ENCODE data around the gene GSTA3.
"Not testable (repeated sequence)": the region's sequence is repeated elsewhere in the genome, so short reads cannot be mapped to it uniquely, and the experiment has no call there.

Gene GSTA3

GRCh38 chr6:52877168-52877567 lies 32.3 kb downstream of the GSTA3 start:
- H3K4me3 ChIP-seq (ENCODE audit: low read depth, low read length): no peak overlapping the region
- DNase-seq (ENCODE audit: low read depth): no peak
- TF ChIP-seq, protein P1, sequence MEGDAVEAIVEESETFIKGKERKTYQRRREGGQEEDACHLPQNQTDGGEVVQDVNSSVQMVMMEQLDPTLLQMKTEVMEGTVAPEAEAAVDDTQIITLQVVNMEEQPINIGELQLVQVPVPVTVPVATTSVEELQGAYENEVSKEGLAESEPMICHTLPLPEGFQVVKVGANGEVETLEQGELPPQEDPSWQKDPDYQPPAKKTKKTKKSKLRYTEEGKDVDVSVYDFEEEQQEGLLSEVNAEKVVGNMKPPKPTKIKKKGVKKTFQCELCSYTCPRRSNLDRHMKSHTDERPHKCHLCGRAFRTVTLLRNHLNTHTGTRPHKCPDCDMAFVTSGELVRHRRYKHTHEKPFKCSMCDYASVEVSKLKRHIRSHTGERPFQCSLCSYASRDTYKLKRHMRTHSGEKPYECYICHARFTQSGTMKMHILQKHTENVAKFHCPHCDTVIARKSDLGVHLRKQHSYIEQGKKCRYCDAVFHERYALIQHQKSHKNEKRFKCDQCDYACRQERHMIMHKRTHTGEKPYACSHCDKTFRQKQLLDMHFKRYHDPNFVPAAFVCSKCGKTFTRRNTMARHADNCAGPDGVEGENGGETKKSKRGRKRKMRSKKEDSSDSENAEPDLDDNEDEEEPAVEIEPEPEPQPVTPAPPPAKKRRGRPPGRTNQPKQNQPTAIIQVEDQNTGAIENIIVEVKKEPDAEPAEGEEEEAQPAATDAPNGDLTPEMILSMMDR (IDR thresholded peaks at IDR 0.05; ENCODE audit: low read depth, low read length, missing control alignments): no peak

- no peak overlapping the region for H3K4me3 ChIP-seq (ENCODE audit: low read depth, low read length)
- no peak for DNase-seq (ENCODE audit: low read depth)
- TF ChIP-seq, protein P1 (IDR thresholded peaks at IDR 0.05; ENCODE audit: low read depth, low read length, missing control alignments): no peak
Observed at GRCh38 chr6:52876056-52876787, 33.3 kb downstream of the GSTA3 start.

DNA sequence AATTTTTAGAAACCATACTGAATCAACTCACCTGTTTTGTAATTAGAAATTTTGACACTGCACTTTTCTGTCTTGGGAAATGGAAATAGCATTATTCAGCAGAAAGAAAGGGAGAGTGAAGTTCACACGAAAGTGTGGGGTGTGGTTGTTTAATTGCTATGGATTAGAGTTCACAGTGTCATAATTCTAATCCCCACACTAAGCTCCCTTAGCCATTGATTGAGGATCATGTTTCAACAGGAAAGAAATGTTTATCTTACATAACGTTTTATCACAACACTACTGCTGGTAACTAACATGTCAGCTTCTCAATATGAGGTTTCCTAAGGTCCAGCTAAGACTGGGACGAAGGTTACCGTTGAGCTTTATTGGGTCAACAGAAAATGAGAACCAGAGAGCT lies 37.5 kb downstream of the GSTA3 start:
- TF ChIP-seq, protein P1 (IDR thresholded peaks at IDR 0.05; ENCODE audit: low read depth, low read length, missing control alignments): no peak
- H3K4me3 ChIP-seq (ENCODE audit: low read depth, low read length): no peak overlapping the region
- DNase-seq (ENCODE audit: low read depth): no peak

GRCh38 chr6:52871621-52872020 lies 37.9 kb downstream of the GSTA3 start:
- DNase-seq (ENCODE audit: low read depth): no peak
- H3K4me3 ChIP-seq (ENCODE audit: low read depth, low read length): no peak overlapping the region
- TF ChIP-seq, protein P1 (IDR thresholded peaks at IDR 0.05; ENCODE audit: low read depth, low read length, missing control alignments): no peak

DNA sequence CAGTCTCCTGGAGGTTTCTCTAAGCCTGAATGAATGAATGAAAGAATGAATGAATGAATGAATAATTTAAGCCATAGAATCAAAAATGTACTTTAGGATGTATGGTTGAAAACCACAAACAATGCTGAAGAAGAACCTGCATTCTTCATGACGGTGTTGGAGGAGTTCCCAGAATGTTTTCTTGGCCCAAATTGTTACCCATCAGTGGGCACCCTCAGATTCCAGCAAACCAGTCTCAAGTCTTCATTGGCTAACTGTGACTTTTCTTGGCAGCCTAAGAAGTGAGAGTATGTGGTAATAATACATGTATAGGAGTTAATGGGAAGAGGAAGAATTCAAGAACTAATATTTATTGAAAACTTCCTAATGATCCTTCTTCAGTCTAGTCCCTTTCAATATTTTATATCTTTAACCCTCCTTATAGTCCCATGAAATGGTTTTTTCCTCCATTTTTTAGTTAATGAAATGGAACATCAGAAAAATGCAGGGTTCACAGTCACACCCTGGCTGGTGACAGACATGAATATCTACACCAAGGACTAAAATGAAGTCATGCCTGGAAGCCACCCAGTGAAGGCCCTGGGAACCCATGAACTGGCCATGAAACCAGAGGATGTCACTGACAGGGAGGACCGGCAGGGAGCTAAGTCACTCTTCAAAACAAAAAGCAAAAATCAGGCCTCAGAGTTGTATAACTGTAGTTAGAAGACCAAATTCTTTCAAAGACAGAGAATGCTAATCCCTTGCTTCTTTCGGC lies 39.0 kb downstream of the GSTA3 start:
- not testable (repeated sequence) for H3K4me3 ChIP-seq (ENCODE audit: low read depth, low read length); DNase-seq (ENCODE audit: low read depth)

DNA sequence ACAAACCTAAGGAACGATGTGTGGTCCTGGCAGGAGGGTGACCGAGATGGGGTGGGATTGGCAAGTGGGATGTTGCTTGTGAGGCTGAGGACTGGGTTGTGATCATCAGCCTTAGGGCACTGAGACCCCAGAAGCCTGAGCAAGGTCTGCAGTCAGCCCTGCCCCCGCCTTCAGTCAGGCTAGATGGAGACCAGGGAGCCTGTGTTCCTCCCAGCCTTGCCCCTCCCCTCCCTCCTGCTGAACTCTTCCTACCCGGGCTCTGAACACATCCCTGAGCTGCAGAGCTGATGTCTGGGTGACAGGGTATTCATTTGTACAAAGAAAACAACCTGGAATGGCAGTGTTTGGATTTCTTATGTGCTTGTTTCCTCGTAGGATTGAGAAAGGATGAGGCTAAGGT lies 40.6 kb downstream of the GSTA3 start:
- H3K4me3 ChIP-seq (ENCODE audit: low read depth, low read length); DNase-seq (ENCODE audit: low read depth): not testable (repeated sequence)

GRCh38 chr6:52868240-52868639 lies 41.3 kb downstream of the GSTA3 start:
- TF ChIP-seq, protein P1 (IDR thresholded peaks at IDR 0.05; ENCODE audit: low read depth, low read length, missing control alignments): no peak
- no peak for DNase-seq (ENCODE audit: low read depth)
- H3K4me3 ChIP-seq (ENCODE audit: low read depth, low read length): no peak overlapping the region

DNA sequence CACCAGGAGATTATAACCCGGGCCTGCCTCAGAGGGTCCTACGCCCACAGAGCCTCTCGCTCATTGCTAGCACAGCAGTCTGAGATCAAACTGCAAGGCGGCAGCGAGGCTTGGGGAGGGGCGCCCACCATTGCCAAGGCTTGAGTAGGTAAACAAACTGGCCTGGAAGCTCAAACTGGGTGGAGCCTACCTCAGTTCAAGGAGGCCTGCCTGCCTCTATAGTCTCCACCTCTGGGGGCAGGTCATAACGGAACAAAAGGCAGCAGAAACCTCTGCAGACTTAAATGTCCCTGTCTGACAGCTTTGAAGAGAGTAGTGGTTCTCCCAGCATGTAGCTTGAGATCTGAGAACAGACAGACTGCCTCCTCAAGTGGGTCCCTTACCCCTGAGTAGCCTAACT lies 48.3 kb downstream of the GSTA3 start:
- not testable (repeated sequence) for DNase-seq (ENCODE audit: low read depth); H3K4me3 ChIP-seq (ENCODE audit: low read depth, low read length)

All from GM12864 (cell line).